Fibroblast of lung (primary cell): Measurements from ENCODE around the gene ZNF341.

Experiments used
- CTCF ChIP-seq, 2 donors: IDR thresholded peaks in 1 of 2; conservative IDR thresholded peaks in 1 of 2; 1 replicate in 1 of 2; 2 replicates in 1 of 2; pipeline ENCODE4 v1.5.1; 2011 to 2012; ENCODE audit warnings: low read length in 2 of 2, control low read depth in 1 of 2, inconsistent platforms in 1 of 2, low read depth in 1 of 2, mild to moderate bottlenecking in 1 of 2
- EZH2 ChIP-seq: IDR thresholded peaks from 2 replicates; pipeline ENCODE4 v1.5.1; 2012; ENCODE audit warnings: low read length, control low read depth, mild to moderate bottlenecking; ENCODE audit errors: missing control alignments

GRCh38 chr20:33841436-33841799 is 109.6 kb downstream of the ZNF341 start:
- no peak for TF ChIP-seq CTCF (conservative IDR thresholded peaks at IDR 0.05 in 1 of 2, IDR thresholded peaks at IDR 0.05 in 1 of 2; ENCODE audit: low read depth in 1 of 2, low read length in 2 of 2)
- TF ChIP-seq EZH2, result no peak
